NCI-H1436 treated with DMSO at 0.1 percent for 48 hours (cell line): Measurements from ENCODE around the gene PNLDC1.
"Not testable (repeated sequence)": the region's sequence is repeated elsewhere in the genome, so short reads cannot be mapped to it uniquely, and the experiment has no call there.

Source experiments
- DNase-seq: peaks from one replicate; lab custom pipeline; 2025; lab: John Stamatoyannopoulos, UW

PNLDC1 gene

DNA sequence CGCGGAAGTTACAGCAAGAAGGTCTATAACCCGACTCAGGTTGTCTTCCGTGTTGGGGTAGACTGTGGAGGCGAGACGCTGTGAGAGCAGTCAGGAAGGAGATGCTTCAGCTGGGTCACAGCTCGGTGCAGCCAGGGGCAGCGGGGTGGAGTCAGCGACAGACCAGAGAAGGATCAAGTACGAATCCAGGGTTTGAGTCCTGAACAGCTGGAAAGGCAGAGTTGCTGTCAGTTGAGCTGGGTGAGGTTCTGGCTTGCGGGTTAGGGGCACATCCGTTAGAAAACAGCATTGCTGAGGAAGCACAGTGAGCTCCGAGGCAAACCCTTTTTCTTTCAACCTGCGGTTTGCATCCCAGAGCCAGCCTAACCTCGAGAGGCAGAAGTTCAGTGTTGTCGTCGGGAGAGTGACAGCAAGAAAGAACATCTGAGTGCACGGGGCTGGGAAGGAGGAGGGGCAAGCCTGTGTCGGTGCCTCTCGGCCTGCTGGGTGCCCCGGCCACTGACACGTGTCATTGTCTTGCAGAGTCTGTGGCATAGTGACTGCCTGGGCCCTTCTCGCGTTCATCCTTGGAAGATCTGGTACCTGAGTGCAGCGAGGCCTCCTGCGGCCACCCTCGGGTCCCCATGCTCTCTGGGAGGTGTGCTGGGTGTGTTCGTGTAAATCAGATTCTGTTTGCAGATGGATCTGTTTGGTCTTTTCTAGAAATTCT, 20.0 kb downstream of the PNLDC1 start:
- DNase-seq: no peak

DNA sequence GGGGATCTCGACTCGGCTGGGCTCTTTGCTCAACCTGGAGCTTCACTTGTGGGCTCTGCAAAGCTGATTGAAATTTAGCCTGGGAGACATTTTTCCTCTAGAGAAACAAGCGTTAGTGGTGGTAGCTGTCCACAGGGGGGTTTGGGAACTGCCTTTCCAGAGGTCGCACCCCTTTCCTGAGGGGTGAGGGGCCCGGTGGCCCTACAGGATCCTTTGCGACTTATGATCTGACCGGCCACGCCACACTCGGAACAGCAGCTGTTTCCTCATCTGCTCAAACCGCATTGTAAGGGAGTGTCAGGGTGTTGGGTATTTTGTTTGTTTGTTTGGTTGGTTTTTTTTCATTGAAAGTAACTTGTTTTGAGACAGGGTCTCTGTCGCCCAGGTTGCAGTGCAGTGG, 21.0 kb downstream of the PNLDC1 start:
- DNase-seq: no peak

- no peak for DNase-seq
Measured at GRCh38 chr6:159821726-159822125, 21.6 kb downstream of the PNLDC1 start.

GRCh38 chr6:159823953-159824352, 23.9 kb downstream of the PNLDC1 start:
- DNase-seq: no peak

DNA sequence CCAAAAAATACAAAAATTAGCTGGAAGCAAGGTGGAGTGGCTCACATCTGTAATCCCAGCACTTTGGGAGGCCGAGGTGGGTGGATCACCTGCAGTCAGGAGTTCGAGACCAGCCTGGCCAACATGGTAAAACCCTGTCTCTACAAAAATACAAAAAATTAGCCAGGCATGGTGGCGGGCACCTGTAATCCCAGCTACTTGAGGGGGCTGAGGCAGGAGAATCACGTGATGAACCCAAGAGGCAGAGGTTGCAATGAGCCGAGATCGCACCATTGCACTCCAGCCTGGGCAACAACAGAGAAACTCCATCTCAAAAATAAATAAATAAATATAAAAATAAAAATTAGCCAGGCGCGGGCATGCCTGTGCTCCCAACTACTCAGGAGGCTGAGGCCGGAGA, 24.6 kb downstream of the PNLDC1 start:
- not testable (repeated sequence) for DNase-seq

DNA sequence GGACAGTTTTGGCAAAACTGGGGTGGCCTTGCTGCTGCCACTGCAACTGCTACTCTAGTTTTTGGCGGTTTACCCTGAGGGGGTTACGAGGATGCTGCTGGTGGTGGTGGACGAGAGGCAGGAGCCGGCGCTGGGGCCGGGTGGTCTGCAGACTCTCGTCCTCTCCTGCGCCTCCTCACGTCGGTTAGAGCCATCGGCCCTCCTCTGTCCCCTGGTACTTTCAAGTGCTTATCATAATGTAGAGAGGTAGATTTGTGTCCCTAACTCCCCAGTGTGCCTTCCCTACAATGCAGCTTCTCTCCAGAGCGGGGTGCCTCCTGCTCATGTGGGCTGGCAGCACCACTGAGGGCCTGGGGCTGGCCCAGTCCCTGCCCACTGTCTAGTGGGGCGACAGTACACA, 25.9 kb downstream of the PNLDC1 start:
- DNase-seq: no peak

DNA sequence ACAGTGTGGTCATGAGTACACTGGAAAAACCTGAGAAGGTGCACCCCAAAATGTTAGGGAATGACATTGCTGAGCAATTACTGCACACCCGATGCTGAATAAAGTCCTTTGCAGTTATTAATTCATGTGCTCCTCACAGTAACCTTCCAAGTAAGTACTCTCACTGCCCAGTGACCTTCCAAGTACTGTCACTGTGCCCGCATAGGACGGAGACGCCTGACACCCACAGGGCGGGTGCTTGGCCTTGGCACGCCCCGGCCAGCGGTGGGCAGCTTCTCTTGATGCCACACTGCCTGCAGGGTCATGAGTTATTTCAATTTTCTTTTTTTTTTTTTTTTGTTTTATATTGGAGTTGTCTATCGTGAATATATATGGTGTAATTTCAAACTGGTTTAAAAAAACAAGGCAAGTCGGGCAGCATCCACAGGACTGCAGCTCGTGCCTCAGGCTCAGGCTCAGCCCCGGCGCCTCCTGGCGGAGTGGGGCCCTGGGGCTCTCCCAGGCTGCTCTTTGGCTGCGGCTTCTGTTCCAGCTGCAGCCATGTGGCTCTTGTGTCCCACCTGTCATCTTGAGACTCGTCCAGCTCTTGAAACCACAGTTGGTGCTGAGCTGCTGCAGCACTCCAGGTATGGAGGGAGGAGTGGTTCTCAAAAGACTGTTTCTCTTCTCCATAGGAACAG, 27.0 kb downstream of the PNLDC1 start:
- DNase-seq: no peak

DNA sequence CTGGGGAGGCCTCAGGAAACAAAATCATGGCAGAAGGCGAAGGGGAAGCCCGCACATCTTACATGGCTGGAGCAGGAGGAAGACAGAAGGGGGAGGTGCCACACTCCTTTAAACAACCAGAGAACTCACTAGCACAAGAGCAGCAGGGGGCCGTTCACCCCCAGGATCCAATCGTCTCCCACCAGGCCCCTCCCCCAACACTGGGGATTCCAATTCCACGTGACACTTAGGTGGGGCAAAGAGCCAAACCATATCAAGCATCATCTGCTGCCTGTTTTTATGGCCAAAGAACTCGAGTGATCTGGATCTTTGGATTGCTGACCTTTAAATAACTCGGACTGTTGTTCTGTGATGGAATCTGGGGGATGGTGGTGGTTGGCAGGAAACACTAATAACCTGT, 28.0 kb downstream of the PNLDC1 start:
- DNase-seq: no peak

DNA sequence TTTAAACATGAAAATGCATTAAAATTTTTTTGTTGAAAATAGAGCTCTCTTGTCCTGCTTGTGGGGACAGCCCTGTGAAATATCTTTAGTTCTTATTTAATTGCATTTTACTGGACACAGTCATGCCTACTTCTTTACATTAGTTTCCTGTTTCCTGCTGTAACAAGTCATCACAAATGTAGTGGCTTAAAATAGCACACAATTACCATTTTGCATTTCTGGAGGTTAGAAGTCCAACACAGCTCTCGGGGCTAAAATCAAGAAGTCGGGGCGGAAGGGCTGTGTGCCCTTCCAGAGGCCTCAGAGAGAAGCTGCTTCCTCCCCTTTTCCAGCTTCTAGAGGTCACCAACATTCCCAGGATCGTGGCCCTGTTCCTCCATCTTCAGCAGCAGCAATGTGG, 29.4 kb downstream of the PNLDC1 start:
- no peak for DNase-seq

GRCh38 chr6:159830501-159831372, 30.7 kb downstream of the PNLDC1 start:
- no peak for DNase-seq

- DNase-seq: no peak
Measured at GRCh38 chr6:159831373-159831679, 31.2 kb downstream of the PNLDC1 start.

DNA sequence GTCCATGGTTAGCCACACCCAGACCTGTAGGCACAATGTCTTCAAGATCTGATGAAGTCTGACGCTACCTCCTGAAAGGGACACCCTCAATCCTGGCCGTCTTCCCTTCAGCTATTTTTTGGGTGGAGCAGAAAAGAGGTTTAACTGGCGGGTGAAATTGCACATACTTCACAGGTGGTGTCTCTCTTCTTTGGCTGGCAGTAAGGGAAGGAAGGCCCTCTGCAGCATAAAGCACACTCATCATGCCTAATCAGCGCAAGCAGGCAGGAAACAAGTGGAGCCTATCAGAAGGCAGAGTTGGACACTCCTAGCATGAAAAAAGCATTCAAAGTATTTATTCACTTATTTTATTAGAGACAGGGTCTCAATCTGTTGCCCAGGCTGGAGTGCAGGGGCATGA, 32.9 kb downstream of the PNLDC1 start:
- DNase-seq: no peak

GRCh38 chr6:159833556-159833955, 33.5 kb downstream of the PNLDC1 start:
- no peak for DNase-seq

DNA sequence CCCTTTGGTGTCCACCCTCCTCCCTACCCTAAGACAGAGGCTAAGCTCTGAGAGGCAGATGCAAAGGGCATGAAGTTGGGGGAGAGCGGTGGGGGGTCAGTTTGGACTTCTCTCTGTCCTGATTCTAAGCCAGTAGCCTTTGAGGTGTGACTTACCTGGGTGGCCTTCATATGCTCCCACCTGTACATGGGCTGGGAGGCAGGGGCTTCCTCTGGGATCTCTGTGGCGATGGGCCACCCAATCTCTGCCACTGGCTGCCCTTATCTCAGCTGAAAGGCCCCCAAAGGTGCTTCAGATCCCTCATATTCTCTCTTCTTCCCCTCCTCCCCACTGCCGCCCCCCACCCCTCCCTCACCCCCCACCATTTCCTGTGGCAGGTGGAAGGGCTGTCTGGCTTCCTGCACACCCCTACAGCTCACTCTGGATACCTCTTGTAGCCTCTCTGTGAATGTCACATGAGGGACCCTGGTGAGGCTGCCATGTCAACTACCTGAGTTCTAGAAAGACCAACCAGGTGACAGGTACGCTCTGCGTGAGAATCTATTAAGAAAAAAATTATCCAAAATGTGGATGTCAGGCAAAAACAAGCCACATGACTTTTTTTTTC, 34.0 kb downstream of the PNLDC1 start:
- no peak for DNase-seq

GRCh38 chr6:159836718-159837490, 36.8 kb downstream of the PNLDC1 start:
- no peak for DNase-seq

DNA sequence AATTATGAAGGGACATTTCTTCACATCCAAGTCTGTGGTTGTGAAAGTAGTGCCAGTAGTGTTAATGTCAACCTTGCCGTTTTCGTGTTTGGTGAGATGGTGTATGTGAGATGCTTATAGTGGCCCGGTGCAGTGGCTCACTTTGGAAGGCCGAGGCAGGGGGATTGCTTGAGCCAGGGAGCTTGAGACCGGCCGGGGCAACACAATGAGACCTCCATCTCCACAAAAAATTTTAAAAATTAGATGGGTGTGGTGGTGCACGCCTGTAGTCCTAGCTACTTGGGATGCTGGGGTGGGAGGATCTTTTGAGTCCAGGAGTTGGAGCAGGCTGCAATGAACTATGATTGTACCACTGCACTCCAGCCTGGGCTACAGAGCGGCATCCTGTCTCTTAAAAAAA, 37.4 kb downstream of the PNLDC1 start:
- DNase-seq: no peak

DNA sequence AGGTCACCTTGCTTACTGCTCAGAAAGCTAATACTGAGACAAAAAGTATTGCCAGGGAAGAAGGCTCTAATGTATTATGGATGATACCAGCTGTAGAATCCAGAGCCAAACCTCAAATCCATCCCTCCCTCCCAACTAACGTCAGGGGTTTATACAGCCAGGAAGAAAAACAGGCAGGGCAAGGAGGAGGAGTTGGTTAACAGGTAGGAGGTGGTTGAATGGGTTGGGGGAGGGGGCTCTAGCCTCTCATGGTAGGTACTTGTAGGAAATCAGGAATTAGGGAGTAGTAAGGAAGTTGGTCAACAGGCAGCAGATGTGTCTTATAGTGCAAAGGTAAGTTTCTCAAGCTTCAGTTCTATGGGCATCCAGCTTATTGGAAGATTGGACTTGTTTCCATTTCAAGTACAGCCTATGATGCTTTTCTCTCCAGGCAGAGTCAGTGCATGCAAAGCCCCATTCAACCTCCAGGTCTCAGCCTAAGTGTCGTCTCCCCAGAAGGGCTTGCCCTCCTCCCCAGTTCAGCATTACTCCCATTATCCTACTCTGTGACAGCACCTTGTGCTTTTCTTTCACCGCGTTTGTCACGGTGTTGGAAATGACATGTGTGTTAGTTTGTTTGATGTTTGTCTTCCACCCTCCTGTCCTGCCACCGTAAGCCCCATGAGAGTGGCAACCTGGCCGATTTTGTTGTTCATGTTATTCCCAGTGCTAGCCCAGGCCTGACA, 38.1 kb downstream of the PNLDC1 start:
- DNase-seq: no peak

DNA sequence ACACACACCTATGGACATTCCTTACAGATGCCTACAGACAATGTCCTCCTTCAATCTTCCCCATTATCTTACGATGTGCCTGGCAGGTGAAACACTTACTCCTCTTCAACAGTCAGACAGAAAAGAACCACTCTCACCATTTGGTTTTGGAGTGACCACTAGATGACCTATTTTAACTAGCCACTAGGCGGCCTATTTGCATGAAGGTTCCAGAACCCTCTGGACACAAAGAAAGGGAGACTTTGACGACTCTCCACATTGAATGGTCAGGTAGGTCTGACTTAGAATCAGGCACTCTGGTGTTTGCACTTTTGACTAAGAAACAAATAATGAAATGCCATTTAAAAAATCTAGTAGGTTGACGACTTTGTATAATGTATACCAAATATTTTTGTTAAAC, 42.0 kb downstream of the PNLDC1 start:
- no peak for DNase-seq

GRCh38 chr6:159844737-159845645, 44.9 kb downstream of the PNLDC1 start:
- DNase-seq: no peak

DNA sequence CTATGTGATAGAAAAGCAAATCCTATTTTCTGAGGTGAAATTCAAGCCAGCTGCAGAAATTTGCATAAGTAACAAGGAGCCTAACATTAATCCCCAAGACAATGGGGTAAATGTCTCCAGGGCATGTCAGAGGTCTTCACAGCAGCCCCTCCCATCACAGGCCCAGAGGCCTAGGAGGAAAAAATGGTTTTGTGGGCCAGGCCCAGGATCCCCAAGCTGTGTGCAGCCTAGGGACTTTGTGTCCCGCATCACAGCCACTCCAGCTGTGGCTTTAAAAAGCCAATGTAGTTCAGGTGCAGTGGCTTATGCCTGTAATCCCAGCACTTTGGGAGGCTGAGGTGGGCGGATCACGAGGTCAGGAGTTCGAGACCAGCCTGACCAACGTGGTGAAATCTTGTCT, 48.5 kb downstream of the PNLDC1 start:
- not testable (repeated sequence) for DNase-seq
